IPS-18a (cell line): ENCODE results near the gene NRM.
A peak's percentile ranks its signal among the peaks of the same experiment; 100 is the strongest.

Experiments used
- H3K27ac ChIP-seq: one replicate; pipeline ENCODE4 v1.5.1; 2013; ENCODE audit warnings: low read length
- H3K27me3 ChIP-seq: one replicate; pipeline ENCODE4 v1.6.1; 2013; ENCODE audit warnings: mild to moderate bottlenecking, low read length; ENCODE audit not compliant: control insufficient read depth, insufficient read depth
- H3K36me3 ChIP-seq: one replicate; pipeline ENCODE4 v1.6.1; 2013; ENCODE audit warnings: low read depth, low read length; ENCODE audit not compliant: control insufficient read depth
- H3K4me1 ChIP-seq: one replicate; pipeline ENCODE4 v1.6.1; 2013; ENCODE audit warnings: low read depth, low read length; ENCODE audit not compliant: control insufficient read depth
- H3K4me3 ChIP-seq: one replicate; pipeline ENCODE4 v1.5.1; 2013; ENCODE audit warnings: low read length
- H3K9ac ChIP-seq: one replicate; pipeline ENCODE4 v1.6.1; 2013; ENCODE audit warnings: mild to moderate bottlenecking, low read length, moderate library complexity
- H3K9me3 ChIP-seq: one replicate; pipeline ENCODE4 v1.6.1; 2013; ENCODE audit warnings: low read depth, low read length; ENCODE audit not compliant: control insufficient read depth

NRM gene, protein sequence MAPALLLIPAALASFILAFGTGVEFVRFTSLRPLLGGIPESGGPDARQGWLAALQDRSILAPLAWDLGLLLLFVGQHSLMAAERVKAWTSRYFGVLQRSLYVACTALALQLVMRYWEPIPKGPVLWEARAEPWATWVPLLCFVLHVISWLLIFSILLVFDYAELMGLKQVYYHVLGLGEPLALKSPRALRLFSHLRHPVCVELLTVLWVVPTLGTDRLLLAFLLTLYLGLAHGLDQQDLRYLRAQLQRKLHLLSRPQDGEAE

DNA sequence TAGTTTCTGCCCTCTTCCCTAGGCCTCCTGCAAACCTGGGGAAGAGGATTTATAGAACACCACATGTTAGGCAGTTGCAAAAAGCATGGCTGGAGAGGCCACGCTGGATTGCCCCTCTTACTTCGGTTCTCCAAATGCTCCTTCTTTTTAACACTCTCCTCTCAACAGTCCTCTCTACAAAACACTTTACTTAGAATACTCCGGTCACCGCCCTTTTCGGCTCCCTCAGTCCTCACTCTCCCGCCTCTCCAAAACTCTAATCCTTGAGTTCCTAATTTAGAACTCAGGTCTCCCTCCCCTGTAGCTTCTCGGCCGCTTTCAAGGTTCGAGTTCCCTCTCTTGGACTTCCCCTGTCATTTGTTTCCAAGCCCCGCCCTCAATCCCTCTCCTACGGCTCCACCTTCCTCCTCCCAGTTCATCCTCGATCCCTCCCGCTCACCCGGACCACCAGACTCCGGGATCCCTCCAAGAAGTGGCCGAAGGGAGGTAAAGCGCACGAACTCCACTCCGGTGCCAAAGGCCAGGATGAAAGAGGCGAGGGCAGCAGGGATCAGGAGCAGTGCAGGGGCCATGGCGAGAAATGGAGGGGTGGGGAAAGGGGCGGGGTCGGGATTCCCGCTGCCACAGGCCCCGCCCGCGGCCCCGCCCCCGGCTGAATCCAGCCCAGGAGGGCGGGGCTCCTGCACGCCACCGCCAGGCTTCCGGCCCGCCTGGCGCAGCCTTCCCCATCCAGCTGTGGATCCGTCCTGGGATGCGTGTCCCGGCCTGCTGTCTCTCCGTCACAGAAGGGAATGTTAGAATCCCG, at the start of gene NRM:
Gene NRM, minus strand, starts transcription at position 582 of the 805 bp plus-strand sequence. Its CDS starts 10 bp downstream, at position 572.
- Histone ChIP-seq H3K4me3 (peak within 1 kb of the TSS; percentile 93), H3K27me3 (no peaks in the 10 kb centered on the region), H3K27ac (peak within 1 kb of the TSS; percentile 46), H3K4me1 (peaks cover 26% of the 10 kb centered on the region), H3K9me3 (no peaks in the 10 kb centered on the region), H3K36me3 (no peaks in the 10 kb centered on the region), H3K9ac (peak within 1 kb of the TSS; percentile 65)

DNA sequence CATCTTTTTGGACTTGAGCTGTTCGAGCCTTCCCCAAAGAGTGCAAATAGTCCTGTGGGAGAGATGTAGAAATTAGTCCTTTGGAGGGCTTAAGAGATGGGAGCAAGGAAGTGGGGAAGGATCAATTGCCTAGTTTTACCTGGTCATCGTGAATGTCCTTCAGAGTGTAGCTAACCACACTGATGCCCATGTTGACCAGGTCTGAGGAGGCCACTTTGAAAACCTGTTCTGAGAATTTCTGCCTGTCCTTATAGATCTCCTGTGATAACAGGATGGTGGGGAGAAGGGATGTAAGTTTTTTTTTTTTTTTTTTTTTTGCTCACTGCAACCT, 49.7 kb upstream of the NRM start:
- H3K4me3 ChIP-seq: no peak overlapping the region
- no peak overlapping the region for H3K9ac ChIP-seq
- H3K4me1 ChIP-seq: peaks cover 8% of the 10 kb centered on the region
- H3K27me3 ChIP-seq: no peaks in the 10 kb centered on the region
- peaks cover 43% of the 10 kb centered on the region for H3K36me3 ChIP-seq
- no peak overlapping the region for H3K27ac ChIP-seq
- H3K9me3 ChIP-seq: no peaks in the 10 kb centered on the region

DNA sequence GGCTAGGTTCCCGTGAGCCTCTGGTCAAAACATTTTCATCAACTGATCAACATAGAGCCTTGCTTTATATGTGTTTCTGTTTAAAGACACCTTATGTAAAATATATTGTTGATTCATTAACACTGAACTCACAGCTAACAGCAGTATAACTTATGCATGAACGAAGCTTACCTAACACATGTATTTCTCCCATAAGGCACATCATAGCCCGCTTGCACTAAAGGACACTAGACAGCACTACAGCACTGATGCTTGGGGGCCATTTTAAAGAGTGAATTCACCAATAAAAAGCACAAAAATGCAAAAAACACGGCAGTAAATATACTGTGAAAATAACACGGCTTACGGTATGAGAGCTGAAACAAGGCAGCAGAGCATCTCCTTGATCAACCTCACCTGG, 47.7 kb upstream of the NRM start:
- Histone ChIP-seq H3K9me3 (no peaks in the 10 kb centered on the region), H3K27me3 (no peaks in the 10 kb centered on the region), H3K36me3 (peaks cover 54% of the 10 kb centered on the region), H3K4me3 (no peak overlapping the region), H3K4me1 (peaks cover 8% of the 10 kb centered on the region), H3K9ac (no peak overlapping the region), H3K27ac (no peak overlapping the region)

DNA sequence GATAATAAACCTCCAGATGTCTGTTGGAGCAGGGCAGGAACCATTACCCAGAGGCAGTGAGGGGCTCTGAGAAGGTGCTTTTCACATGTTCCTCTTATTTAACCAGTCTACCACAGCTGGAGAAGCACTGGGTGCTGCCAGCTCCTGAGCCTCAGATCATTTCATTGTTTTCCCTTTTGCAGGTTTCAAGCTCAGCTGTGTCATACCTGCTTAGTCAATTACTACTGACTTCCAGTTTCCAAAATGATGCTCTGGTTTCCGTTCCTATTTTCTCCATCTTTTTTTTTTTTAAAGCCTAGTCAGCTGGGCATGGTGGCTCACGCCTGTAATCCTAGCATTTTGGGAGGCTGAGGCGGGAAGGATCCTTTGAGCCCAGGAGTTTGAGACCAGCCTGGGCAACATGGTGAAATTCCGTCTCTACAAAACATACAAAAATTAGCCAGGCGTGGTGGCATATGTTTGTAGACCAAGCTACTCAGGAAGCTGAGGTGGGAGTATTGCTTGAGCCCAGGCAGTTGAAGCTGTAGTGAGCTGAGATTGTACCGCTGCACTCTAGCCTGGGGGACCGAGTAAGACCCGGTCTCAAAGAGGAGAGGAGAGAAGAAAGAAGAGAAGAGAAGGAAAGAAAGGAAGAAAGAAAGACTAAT, 45.0 kb upstream of the NRM start:
- H3K9ac ChIP-seq: no peak overlapping the region
- no peaks in the 10 kb centered on the region for H3K4me1 ChIP-seq
- no peak overlapping the region for H3K27ac ChIP-seq
- H3K4me3 ChIP-seq: no peak overlapping the region
- H3K9me3 ChIP-seq: no peaks in the 10 kb centered on the region
- H3K27me3 ChIP-seq: no peaks in the 10 kb centered on the region
- H3K36me3 ChIP-seq: peaks cover 67% of the 10 kb centered on the region

DNA sequence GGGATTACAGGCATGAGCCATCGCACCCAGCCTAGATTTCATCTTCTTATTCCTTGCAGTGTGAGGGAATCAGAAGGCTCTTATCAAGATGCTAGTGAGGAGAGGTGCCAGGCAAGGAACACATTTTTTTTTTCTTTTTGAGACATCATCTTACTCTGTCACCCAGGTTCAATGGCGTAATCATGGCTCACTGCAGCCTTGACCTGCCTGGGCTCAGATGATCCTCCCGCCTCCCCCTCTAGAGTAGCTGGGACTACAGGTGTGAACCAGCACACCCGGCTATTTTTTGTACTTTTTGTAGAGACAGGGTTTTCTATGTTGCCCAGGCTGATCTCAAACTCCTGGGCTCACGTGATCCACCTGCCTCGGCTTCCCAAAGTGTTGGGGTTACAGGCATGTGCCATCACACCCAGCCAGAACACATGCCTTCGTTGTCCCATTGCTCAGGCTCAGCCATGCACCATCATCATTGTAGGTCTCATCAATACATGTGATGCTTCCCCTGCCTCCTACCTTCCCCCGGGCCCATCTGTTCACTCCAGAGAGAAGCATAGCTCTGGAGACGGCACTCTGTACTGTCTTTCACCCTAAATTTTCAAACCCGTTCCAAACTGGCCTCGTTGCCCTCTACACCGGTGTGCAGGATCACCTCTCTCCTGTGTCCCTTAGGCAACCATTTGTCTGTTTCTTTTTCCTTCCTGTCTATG, 41.6 kb upstream of the NRM start:
- H3K27ac ChIP-seq: no peak overlapping the region
- no peaks in the 10 kb centered on the region for H3K27me3 ChIP-seq
- H3K36me3 ChIP-seq: peaks cover 58% of the 10 kb centered on the region
- H3K9me3 ChIP-seq: no peaks in the 10 kb centered on the region
- no peak overlapping the region for H3K4me3 ChIP-seq
- H3K9ac ChIP-seq: no peak overlapping the region
- no peaks in the 10 kb centered on the region for H3K4me1 ChIP-seq

DNA sequence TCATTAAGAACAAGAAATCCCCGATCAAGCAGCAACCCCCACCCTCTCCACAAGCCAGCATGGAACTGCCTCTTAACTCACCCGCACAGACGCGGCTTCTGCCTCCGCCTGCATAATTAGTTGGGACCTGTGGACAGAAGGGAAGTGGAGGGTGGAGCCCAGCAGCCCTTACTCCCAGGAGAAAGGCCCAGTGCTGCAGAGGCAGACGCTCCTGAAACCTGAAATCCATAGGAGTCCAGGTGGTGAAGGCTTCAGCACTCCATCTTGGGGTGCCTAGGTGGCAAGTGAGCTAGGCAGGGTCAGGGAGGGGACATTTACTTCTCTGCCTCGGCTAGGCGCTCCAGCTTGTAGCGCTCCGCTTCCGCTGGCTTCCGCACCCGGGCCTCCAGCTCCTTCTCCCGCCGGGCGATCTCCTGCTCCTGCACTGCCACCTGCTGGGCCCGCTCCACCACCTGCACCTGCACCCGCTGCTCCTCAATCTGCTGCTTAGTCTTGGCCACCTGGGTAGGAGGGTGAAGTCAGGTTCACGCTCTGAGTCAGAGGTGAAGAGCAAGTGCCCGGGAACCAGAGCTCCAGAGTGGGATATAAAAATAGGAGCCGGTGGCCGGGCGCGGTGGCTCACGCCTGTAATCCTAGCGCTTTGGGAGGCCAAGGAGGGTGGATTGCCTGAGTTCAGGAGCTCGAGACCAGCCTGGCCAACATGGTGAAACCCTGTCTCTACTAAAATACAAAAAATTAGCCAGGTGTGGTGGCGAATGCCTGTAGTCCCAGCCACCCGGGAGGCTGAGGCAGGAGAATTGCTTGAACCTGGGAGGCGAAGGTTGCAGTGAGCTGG, 40.0 kb upstream of the NRM start:
- H3K4me3 ChIP-seq: no peak overlapping the region
- no peaks in the 10 kb centered on the region for H3K27me3 ChIP-seq
- peaks cover 50% of the 10 kb centered on the region for H3K36me3 ChIP-seq
- H3K4me1 ChIP-seq: no peaks in the 10 kb centered on the region
- no peaks in the 10 kb centered on the region for H3K9me3 ChIP-seq
- no peak overlapping the region for H3K27ac ChIP-seq
- no peak overlapping the region for H3K9ac ChIP-seq

DNA sequence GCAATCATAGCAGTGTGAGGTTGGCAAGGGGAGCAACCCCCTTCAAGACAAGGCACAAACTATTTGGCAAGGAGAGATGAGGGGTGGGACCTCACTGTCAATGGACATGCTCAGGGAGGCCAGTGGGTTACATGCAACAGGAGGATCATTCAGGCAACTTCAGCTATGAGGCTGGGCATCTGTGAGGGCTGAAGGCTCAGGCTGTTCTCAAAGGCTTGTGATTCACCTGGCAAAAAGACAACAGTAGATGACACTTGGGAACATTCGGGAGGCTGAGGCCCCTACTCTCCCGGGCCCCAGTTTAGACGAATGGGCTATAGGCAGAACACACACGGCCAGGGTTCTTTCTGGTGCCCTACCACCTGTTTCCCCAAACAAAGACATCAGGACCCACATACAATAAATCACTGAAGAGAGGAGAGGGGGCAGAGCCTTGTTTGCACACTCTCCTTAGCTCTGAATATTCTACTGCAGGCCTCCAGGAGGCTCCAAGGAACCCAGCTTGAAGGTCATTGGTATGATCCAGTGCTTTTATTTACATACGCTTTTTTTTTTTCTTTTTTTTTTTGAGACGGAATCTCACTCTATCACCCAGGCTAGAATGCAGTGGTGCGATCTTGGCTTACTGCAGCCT, 37.3 kb upstream of the NRM start:
- Histone ChIP-seq H3K9me3 (no peaks in the 10 kb centered on the region), H3K36me3 (peaks cover 61% of the 10 kb centered on the region), H3K4me1 (peaks cover under 1% of the 10 kb centered on the region), H3K9ac (no peak overlapping the region), H3K4me3 (no peak overlapping the region), H3K27ac (no peak overlapping the region), H3K27me3 (no peaks in the 10 kb centered on the region)

DNA sequence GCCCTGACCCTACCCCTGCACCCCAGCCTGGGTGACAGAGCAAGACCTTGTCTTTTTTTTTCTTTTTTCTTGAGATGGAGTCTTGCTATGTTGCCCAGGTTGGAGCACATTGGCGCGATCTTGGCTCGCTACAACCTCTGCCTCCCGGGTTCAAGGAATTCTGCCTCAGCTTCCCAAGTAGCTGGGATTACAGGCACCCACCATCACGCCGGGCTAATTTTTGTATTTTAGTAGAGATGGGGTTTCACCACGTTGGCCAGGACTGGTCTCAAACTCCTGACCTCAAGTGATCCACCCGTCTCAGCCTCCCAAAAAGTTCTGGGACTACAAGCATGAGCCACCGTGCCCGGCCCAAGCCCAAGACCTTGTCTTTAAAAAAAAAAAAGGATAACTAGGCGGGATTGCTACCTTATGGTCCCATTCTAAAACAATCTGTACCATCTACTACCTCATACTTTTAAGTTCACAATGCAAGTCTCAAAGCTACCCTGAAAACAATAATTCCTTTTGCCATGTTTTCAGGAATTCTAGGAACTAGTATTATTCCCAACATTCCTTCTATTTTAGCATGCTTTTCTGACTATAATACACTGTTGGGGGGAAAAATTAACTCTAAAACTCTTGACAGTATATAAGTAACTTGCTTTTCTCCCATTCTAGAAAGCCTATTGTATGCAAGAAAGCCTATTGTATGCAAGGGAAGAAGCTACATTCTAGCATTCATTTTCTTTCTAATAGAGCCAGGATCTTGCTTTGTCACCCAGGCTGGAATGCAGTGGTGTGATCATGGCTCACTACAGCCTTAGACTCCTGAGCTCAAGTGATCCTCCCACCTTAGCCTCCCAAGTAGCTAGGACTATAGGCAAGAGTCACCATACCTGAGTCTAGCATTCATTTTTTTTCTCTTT, 36.0 kb upstream of the NRM start:
- Histone ChIP-seq H3K9ac (no peak overlapping the region), H3K9me3 (no peaks in the 10 kb centered on the region), H3K27me3 (no peaks in the 10 kb centered on the region), H3K36me3 (peaks cover 66% of the 10 kb centered on the region), H3K4me3 (no peak overlapping the region), H3K4me1 (peaks cover 4% of the 10 kb centered on the region), H3K27ac (no peak overlapping the region)

DNA sequence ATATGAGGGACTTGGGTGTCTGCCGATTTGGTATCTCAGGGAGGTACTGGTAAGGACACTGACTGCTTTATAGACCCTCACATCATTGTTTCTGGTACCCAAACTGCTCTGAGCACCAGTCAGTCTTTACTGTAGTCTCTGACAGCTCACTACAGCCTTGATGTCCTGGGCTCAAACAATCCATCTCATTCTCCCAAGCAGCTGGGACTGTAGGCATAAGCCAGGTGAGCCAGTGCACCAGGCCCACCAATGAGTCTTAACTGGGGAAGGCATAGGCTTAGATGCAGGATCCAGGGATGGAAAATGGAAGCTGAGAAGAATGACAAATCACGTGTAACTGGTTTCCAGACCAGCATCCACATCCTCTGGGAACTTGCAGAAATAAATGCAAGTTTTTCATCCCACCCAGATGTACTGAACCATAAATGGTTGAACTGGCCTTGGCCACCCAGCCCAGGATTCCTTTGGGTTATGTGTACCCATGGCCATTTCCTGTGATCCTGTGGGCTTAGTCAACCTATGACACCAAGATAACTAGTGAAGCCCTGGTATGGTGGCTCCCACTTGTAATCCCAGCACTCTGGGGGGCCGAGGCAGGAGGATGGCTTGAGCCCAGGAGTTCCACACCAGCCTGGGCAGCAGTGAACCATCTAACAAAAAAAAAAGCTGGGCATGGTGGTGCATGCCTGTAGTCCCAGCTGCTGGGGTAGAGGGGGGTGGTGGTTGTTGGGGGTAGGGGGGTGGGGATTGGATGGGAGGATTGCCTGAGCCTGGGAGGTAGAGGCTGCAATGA, 35.1 kb upstream of the NRM start:
- Histone ChIP-seq H3K4me1 (peaks cover 4% of the 10 kb centered on the region), H3K9ac (no peak overlapping the region), H3K36me3 (peaks cover 65% of the 10 kb centered on the region), H3K27me3 (no peaks in the 10 kb centered on the region), H3K9me3 (no peaks in the 10 kb centered on the region), H3K27ac (no peak overlapping the region), H3K4me3 (no peak overlapping the region)
